Mesangial cell (primary cell): Measurements from ENCODE around the gene ZSWIM1. TPM values are rescaled to one million over a fixed set of nuclear protein-coding genes. Genes with fewer than 3 reads are reported as not detected.

Source experiments
- total RNA-seq: library from RNA; depleted of rRNA; stranded (reverse); fragments of >200 nt; gene quantifications from 2 replicates; pipeline ENCODE4 v1.2.3, GENCODE V29; 2015

Gene ZSWIM1
- total RNA-seq = 14.7 and 17.7 TPM in 2 replicates

GRCh38 chr20:45880988-45881788 lies at the start of gene ZSWIM1:
Gene ZSWIM1, plus strand, starts transcription at chr20:45881227. Its CDS starts 1,366 bp downstream, at chr20:45882593.

GRCh38 chr20:45833030-45833882 lies 47.8 kb upstream of the ZSWIM1 start, which contains the start of gene SNX21:
Gene SNX21, plus strand, starts transcription at chr20:45833799. Its CDS starts 121 bp downstream, at chr20:45833920.

GRCh38 chr20:45857114-45857881 lies 23.7 kb upstream of the ZSWIM1 start, which contains the start of the genes ACOT8 and ZSWIM3:
Gene ACOT8, minus strand, starts transcription at chr20:45857392. Its CDS starts 77 bp downstream, at chr20:45857315.
Gene ZSWIM3, plus strand, starts transcription at chr20:45857614. Its CDS starts 212 bp downstream, at chr20:45857826.

GRCh38 chr20:45887346-45887715 lies 6.3 kb downstream of the ZSWIM1 start, which contains the start of gene SPATA25:
Gene SPATA25, minus strand, starts transcription at chr20:45887622. Its CDS starts 32 bp downstream, at chr20:45887590.

GRCh38 chr20:45890985-45891983 lies 10.3 kb downstream of the ZSWIM1 start, which contains the start of the genes CTSA and NEURL2:
Gene CTSA, plus strand, starts transcription at chr20:45891335. Its CDS starts 234 bp downstream, at chr20:45891569.
Gene NEURL2, minus strand, starts transcription at chr20:45891208. Its CDS starts 217 bp downstream, at chr20:45890991.

GRCh38 chr20:45911486-45912343 lies 30.7 kb downstream of the ZSWIM1 start, which contains the start of gene PLTP:
Gene PLTP, minus strand, starts transcription at chr20:45912155. Its CDS starts 703 bp downstream, at chr20:45911452.

Other genes starting within 250 kb of the ZSWIM1 start
- gene WFDC9, start 249.9 kb upstream of the ZSWIM1 start, total RNA-seq = not detected in 2 replicates
- not detected in 2 replicates for gene WFDC11, start 211.0 kb upstream of the ZSWIM1 start, total RNA-seq
- not detected in 2 replicates for gene WFDC13, start 179.2 kb upstream of the ZSWIM1 start, total RNA-seq
- gene WFDC10B, start 176.2 kb upstream of the ZSWIM1 start, total RNA-seq = not detected in 2 replicates
- gene SPINT4, start 158.9 kb upstream of the ZSWIM1 start, total RNA-seq = not detected in 2 replicates
- gene WFDC3, start 89.3 kb upstream of the ZSWIM1 start, total RNA-seq = 1.1 TPM in 1 of 2 replicates, not detected in the other
- gene DNTTIP1, start 89.3 kb upstream of the ZSWIM1 start, total RNA-seq = 24.7 and 36.3 TPM in 2 replicates
- gene UBE2C, start 68.6 kb upstream of the ZSWIM1 start, total RNA-seq = 20.9 and 425 TPM in 2 replicates
- gene TNNC2, start 53.9 kb upstream of the ZSWIM1 start, total RNA-seq = not detected in 2 replicates
- gene SNX21, start 47.4 kb upstream of the ZSWIM1 start, total RNA-seq = 31.1 and 40.7 TPM in 2 replicates
- 36.0 and 46.5 TPM in 2 replicates for gene ACOT8, start 23.8 kb upstream of the ZSWIM1 start, total RNA-seq
- 2.6 and 3.5 TPM in 2 replicates for gene ZSWIM3, start 23.6 kb upstream of the ZSWIM1 start, total RNA-seq
- gene SPATA25, start 6.4 kb downstream of the ZSWIM1 start, total RNA-seq = 0.16 and 1.1 TPM in 2 replicates
- gene NEURL2, start 10.0 kb downstream of the ZSWIM1 start, total RNA-seq = 2.8 and 9.5 TPM in 2 replicates
- gene CTSA, start 10.1 kb downstream of the ZSWIM1 start, total RNA-seq = 70.9 and 232 TPM in 2 replicates
- gene PLTP, start 30.9 kb downstream of the ZSWIM1 start, total RNA-seq = 42.2 and 122 TPM in 2 replicates
- 25.1 and 34.1 TPM in 2 replicates for gene PCIF1, start 53.5 kb downstream of the ZSWIM1 start, total RNA-seq
- 16.1 and 18.0 TPM in 2 replicates for gene ZNF335, start 91.0 kb downstream of the ZSWIM1 start, total RNA-seq
- gene MMP9, start 127.7 kb downstream of the ZSWIM1 start, total RNA-seq = 0.65 TPM in 1 of 2 replicates, not detected in the other
- 2.1 and 3.2 TPM in 2 replicates for gene SLC12A5, start 148.0 kb downstream of the ZSWIM1 start, total RNA-seq
- gene NCOA5, start 208.7 kb downstream of the ZSWIM1 start, total RNA-seq = 16.5 and 21.5 TPM in 2 replicates
- 18.3 and 37.3 TPM in 2 replicates for gene CD40, start 237.1 kb downstream of the ZSWIM1 start, total RNA-seq